HUES64 (cell line): ENCODE measurements around the gene PRCC.

Experiments
- H3K27ac ChIP-seq: 2 replicates; pipeline ENCODE4 v1.7.0; 2013; ENCODE audit warnings: low read depth, low read length, inconsistent platforms
- H3K27me3 ChIP-seq: 2 replicates; pipeline ENCODE4 v1.6.1; 2013; ENCODE audit warnings: mild to moderate bottlenecking, low read length; ENCODE audit not compliant: insufficient read depth
- H3K36me3 ChIP-seq: 2 replicates; pipeline ENCODE4 v1.6.1; 2013; ENCODE audit warnings: mild to moderate bottlenecking, low read length; ENCODE audit not compliant: insufficient read depth
- H3K4me1 ChIP-seq: 2 replicates; pipeline ENCODE4 v1.6.1; 2013; ENCODE audit warnings: mild to moderate bottlenecking, low read length, moderate library complexity; ENCODE audit not compliant: insufficient read depth
- H3K4me3 ChIP-seq: 2 replicates; pipeline ENCODE4 v1.5.1; 2013; ENCODE audit warnings: mild to moderate bottlenecking, low read length, moderate library complexity
- H3K9ac ChIP-seq: 2 replicates; pipeline ENCODE4 v1.6.1; 2013; ENCODE audit warnings: mild to moderate bottlenecking, low read depth, low read length
- H3K9me3 ChIP-seq: 2 replicates; pipeline ENCODE4 v1.6.1; 2013; ENCODE audit warnings: low read depth, low read length; ENCODE audit not compliant: insufficient read depth
- WGBS: fragments of 150-250, 120-280 bp; methylation state at CpG from one replicate; pipeline ENCODE4 v1.1.7; 2013; ENCODE audit warnings: missing lambda C conversion rate; 5-methylcytosine and 5-hydroxymethylcytosine counted together

The PRCC gene

DNA sequence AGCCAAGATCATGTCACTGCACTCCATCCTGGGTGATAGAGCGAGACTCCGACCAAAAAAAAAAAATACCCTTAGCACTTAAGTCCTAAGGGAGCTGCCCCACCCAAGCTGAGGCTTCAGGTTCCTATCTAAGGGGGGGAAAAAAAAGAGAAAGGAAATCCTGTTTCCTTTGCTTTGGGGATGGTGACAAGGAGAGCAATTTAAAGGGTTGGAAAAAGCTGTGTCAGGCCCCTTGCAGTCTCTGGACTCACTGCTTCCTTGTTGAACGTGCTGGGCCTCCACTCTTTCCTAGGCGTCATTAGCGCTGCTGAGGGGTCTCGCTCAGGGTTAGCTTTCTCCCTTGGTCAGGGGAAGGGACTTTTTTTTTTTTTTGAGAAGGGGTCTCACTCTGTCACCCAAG is 18.1 kb downstream of the PRCC start:
- no peaks in the 10 kb centered on the region for H3K9me3 ChIP-seq
- H3K36me3 ChIP-seq: peaks cover 78% of the 10 kb centered on the region
- 98% methylated on average over 6 of the region's 6 CpGs for WGBS
- H3K4me1 ChIP-seq: no peaks in the 10 kb centered on the region
- no peak overlapping the region for H3K9ac ChIP-seq
- no peak overlapping the region for H3K4me3 ChIP-seq
- H3K27ac ChIP-seq: no peak overlapping the region
- H3K27me3 ChIP-seq: no peaks in the 10 kb centered on the region

GRCh38 chr1:156786640-156787039 is 19.3 kb downstream of the PRCC start:
- 96% methylated on average over 10 of the region's 10 CpGs for WGBS
- Histone ChIP-seq H3K27ac (no peak overlapping the region), H3K36me3 (peaks cover 83% of the 10 kb centered on the region)

GRCh38 chr1:156788136-156788535 is 20.8 kb downstream of the PRCC start:
- Histone ChIP-seq H3K36me3 (peaks cover 84% of the 10 kb centered on the region), H3K27ac (no peak overlapping the region), H3K9me3 (no peaks in the 10 kb centered on the region), H3K27me3 (no peaks in the 10 kb centered on the region), H3K4me1 (no peaks in the 10 kb centered on the region), H3K4me3 (no peak overlapping the region), H3K9ac (no peak overlapping the region)
- WGBS: 91% methylated on average over 2 of the region's 2 CpGs

More at GRCh38 chr1:156786640-156787039, 19.3 kb downstream of the PRCC start:
- no peak overlapping the region for H3K9ac ChIP-seq
- no peaks in the 10 kb centered on the region for H3K9me3 ChIP-seq
- H3K4me1 ChIP-seq: no peaks in the 10 kb centered on the region
- no peak overlapping the region for H3K4me3 ChIP-seq
- no peaks in the 10 kb centered on the region for H3K27me3 ChIP-seq

DNA sequence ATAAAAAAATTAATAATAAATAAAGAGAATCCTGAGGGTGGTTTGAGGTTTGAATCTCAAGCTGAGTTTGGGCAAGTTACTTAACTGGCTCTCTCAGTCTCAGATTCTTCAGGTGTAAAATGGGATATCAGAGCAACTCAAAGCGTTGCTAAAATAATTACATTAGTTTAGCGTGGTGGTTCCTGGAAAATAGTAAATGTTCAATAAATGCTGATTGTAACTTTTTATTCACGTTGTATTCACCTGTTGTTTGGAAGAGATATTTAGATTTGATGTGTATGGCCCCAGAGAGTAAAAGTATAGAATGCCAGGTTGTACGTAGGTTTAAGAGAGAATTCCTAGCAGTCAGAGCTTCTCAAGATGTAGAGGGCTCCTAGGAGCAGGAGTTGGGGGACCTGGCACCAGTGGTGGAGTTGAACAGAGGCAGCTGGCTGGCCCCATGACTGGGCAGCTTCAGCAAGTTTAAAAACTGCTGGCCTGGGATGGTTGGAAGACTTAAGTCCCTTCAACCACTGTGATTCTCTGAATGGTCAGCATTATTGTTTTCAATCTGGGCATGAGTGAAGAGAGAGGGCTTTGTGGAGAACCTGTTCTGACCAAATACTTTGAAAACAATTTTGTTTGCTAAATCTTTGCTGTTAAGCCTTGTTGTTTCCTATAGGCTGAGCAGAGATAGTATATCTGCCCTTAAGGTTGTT is 22.4 kb downstream of the PRCC start:
- H3K27me3 ChIP-seq: no peaks in the 10 kb centered on the region
- H3K27ac ChIP-seq: no peak overlapping the region
- 98% methylated on average over 4 of the region's 4 CpGs for WGBS
- H3K36me3 ChIP-seq: peaks cover 87% of the 10 kb centered on the region
- H3K9me3 ChIP-seq: no peaks in the 10 kb centered on the region
- H3K4me3 ChIP-seq: no peak overlapping the region
- no peak overlapping the region for H3K9ac ChIP-seq
- H3K4me1 ChIP-seq: no peaks in the 10 kb centered on the region

DNA sequence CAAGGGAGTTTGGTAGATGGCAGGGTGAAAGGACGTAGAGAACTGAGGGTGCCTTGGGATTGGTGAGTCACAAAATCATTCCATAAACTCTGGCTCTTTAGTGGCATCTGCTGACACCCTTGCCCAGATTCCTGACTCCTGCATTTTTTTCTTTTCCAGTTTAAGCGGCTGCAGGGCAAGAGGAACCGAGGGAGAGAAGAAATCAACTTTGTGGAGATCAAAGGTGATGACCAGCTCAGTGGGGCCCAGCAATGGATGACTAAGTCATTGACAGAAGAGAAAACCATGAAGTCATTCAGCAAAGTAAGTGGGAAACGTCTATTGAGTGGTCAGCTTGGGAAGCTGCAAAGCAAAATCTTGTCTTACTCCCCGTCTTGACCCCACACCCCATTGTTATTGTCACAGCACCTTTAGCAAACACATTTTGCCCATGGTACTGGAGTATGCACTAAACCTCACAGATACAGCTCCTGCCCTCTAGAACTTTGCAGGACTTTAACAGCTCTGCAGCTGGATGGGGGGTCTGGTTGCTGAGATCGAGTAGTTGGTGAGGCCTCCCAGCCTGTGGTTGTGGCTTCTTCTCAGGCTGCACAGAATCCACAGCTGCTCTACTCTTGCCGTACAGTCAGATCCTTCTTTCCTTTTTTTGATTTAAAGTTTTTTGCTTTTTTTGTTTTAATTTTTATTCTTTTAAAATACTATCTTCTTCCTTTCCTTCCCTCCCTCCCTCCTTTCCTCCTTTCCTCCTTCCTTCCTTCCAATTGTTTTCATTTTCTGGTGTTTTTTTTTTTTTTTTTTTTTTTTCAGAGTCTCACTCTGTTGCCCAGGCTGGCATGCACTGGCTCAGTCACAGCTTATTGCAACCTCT is 27.4 kb downstream of the PRCC start:
- Histone ChIP-seq H3K36me3 (peaks cover 95% of the 10 kb centered on the region), H3K4me3 (no peak overlapping the region)
- 74% methylated on average over 7 of the region's 7 CpGs for WGBS

GRCh38 chr1:156795374-156795733 is 28.0 kb downstream of the PRCC start:
- Histone ChIP-seq H3K9ac (no peak overlapping the region), H3K36me3 (peaks cover 98% of the 10 kb centered on the region), H3K27ac (no peak overlapping the region), H3K4me3 (no peak overlapping the region), H3K9me3 (no peaks in the 10 kb centered on the region), H3K27me3 (no peaks in the 10 kb centered on the region), H3K4me1 (no peaks in the 10 kb centered on the region)
- WGBS: 94% methylated on average over 5 of the region's 5 CpGs

More for the DNA sequence above, 27.4 kb downstream of the PRCC start:
- Histone ChIP-seq H3K27ac (no peak overlapping the region), H3K9ac (no peak overlapping the region), H3K9me3 (no peaks in the 10 kb centered on the region), H3K4me1 (no peaks in the 10 kb centered on the region), H3K27me3 (no peaks in the 10 kb centered on the region)

DNA sequence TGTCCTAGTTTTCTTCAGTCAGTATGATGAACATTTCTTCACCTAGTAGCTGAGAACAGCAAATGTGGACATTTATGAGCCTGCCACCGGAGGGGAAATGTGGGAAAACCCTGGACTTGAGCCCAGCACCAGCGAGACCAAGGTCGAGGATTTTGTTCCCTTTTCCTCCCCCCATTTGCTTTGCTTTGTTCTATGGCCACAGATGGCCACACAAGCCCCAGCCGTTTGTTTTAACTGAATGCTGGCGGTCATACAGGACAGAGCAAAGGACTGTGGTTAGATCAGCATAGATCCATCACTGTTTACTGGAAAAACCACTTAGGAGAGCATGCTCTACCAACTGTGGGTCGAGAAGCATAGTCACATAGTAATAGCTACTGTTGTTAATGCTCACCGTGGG is 28.5 kb downstream of the PRCC start:
- Histone ChIP-seq H3K4me1 (no peaks in the 10 kb centered on the region), H3K4me3 (no peak overlapping the region), H3K9me3 (no peaks in the 10 kb centered on the region), H3K36me3 (peaks cover 98% of the 10 kb centered on the region), H3K27me3 (no peaks in the 10 kb centered on the region), H3K27ac (no peak overlapping the region), H3K9ac (no peak overlapping the region)
- WGBS: 78% methylated on average over 7 of the region's 7 CpGs

DNA sequence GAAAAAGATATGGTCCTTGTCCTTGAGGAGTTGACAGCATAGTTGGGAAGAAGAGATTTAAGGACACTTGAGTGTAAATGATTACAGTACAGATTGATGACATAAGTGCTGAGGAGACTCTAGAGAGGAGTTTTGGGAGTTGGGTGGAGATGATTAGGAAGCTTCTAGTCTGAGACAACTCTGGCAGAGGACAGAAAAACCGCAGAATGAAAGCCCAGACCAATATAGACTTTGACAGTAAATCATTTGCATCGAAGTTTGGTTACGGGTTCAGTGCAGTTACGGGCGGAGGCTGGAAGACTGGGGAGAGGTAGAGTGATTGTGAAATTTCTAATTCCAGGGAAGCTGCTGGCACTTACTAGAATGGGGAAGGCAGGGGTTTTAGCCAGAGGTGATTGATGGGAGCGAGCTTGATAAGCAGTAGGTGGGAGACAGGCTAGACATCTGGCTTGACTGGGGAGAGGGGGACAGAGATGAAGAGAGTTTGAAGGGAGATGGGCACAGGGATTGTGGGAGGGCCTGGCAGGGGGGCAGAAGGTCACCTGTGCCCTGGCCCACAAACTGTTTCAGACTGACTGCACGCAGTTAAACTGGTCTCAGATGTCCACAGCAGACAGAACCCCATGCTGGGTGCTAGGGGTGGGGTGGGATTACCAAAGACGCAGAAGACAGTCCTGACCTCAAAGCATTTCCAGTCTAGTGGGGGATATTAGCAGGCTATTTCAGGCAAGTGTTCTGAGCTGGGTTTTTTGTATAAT is 29.2 kb downstream of the PRCC start:
- Histone ChIP-seq H3K9ac (no peak overlapping the region), H3K36me3 (peaks cover 98% of the 10 kb centered on the region), H3K4me1 (no peaks in the 10 kb centered on the region), H3K4me3 (no peak overlapping the region), H3K27me3 (no peaks in the 10 kb centered on the region), H3K27ac (no peak overlapping the region), H3K9me3 (no peaks in the 10 kb centered on the region)
- 91% methylated on average over 8 of the region's 8 CpGs for WGBS

DNA sequence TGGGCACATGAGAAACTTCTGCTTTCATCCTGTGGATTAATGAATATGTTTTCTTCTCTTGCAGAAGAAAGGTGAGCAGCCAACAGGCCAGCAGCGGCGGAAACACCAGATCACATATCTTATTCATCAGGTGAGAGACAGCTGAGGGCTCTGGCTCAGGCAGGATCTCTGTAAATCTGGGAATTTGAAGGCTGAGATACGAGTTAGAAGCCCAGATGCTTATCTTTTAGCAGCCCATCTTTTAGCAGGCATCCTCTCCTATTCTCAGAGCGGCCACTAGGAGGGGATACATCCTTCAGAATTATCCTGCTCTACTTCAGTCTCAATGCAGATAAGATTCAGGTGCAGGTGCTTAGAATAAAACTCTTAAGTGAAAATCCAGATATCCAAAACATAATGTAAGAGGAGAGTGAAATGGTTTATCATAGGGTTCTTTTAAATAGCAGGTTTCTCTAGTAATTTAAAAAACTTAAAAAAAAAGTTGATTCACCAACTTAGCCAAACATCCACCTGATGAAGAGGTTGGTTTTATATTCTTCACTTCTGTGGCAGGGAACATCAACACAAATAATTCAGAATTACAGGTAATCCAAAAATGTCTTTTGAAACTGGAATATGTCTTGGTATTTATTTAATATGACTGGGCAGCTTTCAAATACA is 30.0 kb downstream of the PRCC start:
- WGBS: 34% methylated on average over 4 of the region's 4 CpGs

GRCh38 chr1:156801409-156802121 is 34.2 kb downstream of the PRCC start:
- H3K4me3 ChIP-seq: no peak overlapping the region
- H3K9me3 ChIP-seq: no peaks in the 10 kb centered on the region
- 0 out of 2 replicates have a peak, but pooled peaks cover 2% of the 10 kb centered on the region for H3K4me1 ChIP-seq
- no peak overlapping the region for H3K27ac ChIP-seq
- WGBS: 81% methylated on average over 7 of the region's 7 CpGs
- H3K36me3 ChIP-seq: peaks cover 55% of the 10 kb centered on the region
- no peak overlapping the region for H3K9ac ChIP-seq
- H3K27me3 ChIP-seq: no peaks in the 10 kb centered on the region

More for the DNA sequence above, 30.0 kb downstream of the PRCC start:
- Histone ChIP-seq H3K27ac (no peak overlapping the region), H3K9ac (no peak overlapping the region), H3K27me3 (no peaks in the 10 kb centered on the region), H3K36me3 (peaks cover 97% of the 10 kb centered on the region), H3K9me3 (no peaks in the 10 kb centered on the region), H3K4me3 (no peak overlapping the region), H3K4me1 (no peaks in the 10 kb centered on the region)
